ENCODE results near the gene ITPKA. TPM values are rescaled to one million over a fixed set of nuclear protein-coding genes. Genes with fewer than 3 reads are reported as not detected.

Gene ITPKA
- total RNA-seq = 2.0 and 3.3 TPM in 2 replicates

DNA sequence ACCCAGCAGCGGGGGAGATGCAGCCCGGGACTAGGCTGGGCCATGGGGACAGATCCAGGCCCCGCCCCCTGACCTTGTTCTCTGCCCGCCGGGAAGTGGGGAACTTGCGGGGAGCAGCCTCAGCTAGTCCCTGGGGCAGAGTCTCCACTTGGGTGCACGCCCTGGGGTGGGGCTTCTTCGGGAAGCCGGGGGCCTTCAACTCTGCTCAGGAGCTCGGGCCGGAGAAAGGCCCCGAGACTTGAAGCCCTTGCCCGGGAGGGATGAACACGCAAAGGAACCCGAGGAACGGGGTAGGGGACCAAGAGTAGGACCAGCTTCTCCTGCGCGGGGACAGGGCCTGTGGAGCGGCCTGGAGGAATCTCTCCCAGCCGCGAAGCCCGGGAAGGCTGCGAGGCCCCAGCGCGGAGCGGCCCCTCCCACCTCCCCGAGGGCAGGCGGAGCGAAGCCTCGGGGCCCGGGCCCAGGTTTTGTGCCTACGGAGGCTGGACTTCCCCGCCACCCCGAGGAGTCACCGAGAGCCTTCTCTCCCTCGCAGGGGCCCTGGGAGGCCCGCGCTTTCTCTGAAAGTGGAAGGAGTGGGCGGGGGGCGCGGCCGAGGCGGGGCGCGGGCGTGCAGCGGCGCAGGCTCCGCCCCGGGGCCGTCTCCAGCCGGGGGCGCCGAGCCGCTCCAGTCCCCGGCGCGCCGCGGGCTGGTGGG is at the start of gene ITPKA:
ITPKA (plus strand) TSS at position 670 of the 697 bp plus-strand sequence. CDS start 54 bp downstream, outside the sequence.

DNA sequence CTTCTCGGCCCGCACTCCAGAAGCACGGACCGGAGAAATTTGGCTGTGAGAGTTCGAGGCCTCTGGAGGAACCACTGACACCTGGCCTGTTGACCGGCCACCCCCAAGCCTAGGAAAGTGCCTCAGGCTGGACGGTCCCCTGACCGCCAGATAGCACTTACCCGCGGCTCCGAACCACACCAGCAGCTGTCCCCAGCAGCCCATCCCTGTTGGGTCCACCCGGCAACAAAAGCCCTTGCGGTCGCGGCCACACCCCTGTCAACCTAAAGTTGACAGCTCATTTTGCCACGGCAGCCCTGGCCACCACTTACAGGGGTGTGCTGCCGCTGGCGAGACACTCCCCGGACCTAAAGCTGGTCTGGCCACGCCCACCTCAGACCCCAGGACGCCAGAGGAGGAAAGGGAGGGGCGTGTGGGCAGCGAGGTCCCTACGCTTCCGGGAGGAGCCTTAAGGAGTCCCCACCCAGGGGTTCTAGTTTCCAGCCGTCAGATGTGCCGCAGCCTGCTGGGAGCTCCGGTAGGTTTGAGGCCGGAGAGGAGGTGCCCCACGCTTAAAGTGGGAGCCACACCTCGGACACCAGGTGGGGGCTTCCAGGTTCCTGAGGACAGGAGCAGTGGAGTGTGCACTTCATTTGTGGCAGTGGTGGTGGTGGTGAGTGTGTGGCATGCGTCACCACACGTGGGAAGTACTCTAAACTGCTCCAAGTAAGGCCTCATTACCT is 20.0 kb downstream of the ITPKA start, which contains the start of gene LTK:
LTK (minus strand) TSS at position 322 of the 722 bp plus-strand sequence; CDS start at position 204, 118 bp downstream.

Other genes starting within 250 kb of the ITPKA start
- 13.7 and 15.5 TPM in 2 replicates for gene OIP5, start 161.3 kb upstream of the ITPKA start, total RNA-seq
- gene NUSAP1, start 161.0 kb upstream of the ITPKA start, total RNA-seq = 54.1 and 56.6 TPM in 2 replicates
- gene NDUFAF1, start 91.4 kb upstream of the ITPKA start, total RNA-seq = 28.6 and 33.7 TPM in 2 replicates
- 12.5 and 21.2 TPM in 2 replicates for gene RTF1, start 76.8 kb upstream of the ITPKA start, total RNA-seq
- 0.05 and 0.35 TPM in 2 replicates for gene LTK, start 20.0 kb downstream of the ITPKA start, total RNA-seq
- gene RPAP1, start 50.4 kb downstream of the ITPKA start, total RNA-seq = 26.0 and 41.4 TPM in 2 replicates
- 5.7 and 11.5 TPM in 2 replicates for gene TYRO3, start 65.3 kb downstream of the ITPKA start, total RNA-seq
- gene MGA, start 166.5 kb downstream of the ITPKA start, total RNA-seq = 8.7 and 12.4 TPM in 2 replicates

All from airway epithelial cell (primary cell).